HG02623 (cell line): ENCODE results near the gene ARHGAP22.
"Not testable (repeated sequence)": the region's sequence is repeated elsewhere in the genome, so short reads cannot be mapped to it uniquely, and the experiment has no call there.

ENCODE experiments used
- ATAC-seq: cut with Tn5 transposase; IDR thresholded peaks from one replicate; pipeline ENCODE4 v1.9.1; 2021; ENCODE audit warnings: moderate library complexity; ENCODE audit not compliant: unreplicated experiment

Gene ARHGAP22, protein sequence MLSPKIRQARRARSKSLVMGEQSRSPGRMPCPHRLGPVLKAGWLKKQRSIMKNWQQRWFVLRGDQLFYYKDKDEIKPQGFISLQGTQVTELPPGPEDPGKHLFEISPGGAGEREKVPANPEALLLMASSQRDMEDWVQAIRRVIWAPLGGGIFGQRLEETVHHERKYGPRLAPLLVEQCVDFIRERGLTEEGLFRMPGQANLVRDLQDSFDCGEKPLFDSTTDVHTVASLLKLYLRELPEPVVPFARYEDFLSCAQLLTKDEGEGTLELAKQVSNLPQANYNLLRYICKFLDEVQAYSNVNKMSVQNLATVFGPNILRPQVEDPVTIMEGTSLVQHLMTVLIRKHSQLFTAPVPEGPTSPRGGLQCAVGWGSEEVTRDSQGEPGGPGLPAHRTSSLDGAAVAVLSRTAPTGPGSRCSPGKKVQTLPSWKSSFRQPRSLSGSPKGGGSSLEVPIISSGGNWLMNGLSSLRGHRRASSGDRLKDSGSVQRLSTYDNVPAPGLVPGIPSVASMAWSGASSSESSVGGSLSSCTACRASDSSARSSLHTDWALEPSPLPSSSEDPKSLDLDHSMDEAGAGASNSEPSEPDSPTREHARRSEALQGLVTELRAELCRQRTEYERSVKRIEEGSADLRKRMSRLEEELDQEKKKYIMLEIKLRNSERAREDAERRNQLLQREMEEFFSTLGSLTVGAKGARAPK

GRCh38 chr10:48604991-48605508 lies at the start of gene ARHGAP22:
Gene ARHGAP22, minus strand, starts transcription at chr10:48605073. Its CDS starts 277 bp downstream, at chr10:48604796.
- no peak for ATAC-seq

DNA sequence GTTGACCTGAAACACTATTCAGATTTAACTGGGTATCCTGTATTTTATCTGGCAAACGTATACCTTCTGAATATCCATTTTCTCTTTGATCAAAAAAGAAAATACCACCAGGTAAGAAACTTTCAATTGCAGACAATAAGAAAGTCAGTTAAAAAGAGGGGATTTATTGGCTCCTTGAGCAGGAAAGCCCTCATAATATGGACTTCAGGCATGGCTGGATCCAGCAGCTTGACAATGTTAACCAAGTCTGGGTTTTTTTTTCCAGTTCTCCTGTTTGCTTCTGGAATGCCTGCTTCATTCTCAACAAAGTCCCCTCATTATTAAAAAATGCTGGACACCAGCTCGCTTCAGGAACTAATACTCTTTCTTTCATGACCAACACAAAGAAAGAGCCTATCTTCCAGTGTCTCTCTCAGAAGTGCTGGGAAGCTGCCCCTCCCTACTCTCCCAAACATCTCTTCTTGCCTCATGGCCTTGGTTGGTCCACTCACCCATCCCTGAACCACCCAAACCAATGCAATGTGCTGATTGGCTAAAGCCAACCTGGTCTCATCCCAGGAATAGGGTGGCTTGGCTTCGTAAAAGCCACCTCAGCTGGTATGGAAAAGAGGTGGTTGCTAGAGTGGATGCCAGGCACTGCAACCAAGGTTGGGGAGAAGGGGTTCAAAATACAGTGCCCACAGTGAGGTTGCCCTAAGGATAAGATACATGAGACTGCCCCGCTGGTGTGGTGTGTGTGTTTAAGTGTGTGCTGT lies 49.2 kb upstream of the ARHGAP22 start:
- no peak for ATAC-seq

- ATAC-seq = no peak
These were observed 48.5 kb upstream of the ARHGAP22 start for GRCh38 chr10:48653347-48653746.

DNA sequence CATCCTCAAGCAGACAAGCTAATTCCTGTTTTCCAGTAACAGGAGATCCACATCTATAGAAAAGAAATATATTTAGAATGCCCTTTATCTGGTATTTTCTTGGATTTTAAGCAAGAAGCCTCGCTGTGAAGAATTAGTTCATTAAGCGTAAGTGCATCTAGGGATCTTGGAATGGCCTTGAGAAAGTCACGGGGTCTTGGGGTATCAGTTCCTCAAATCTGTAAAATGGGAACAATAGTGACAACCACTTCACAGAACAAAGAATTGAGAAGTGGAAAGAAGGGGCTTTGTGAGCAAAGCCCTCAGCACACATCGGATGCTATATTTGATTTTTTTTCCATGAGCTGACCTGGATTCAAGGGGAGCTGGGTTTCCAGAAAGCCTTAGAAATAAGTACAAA lies 47.5 kb upstream of the ARHGAP22 start:
- no peak for ATAC-seq

- ATAC-seq = no peak
These were observed 47.0 kb upstream of the ARHGAP22 start for GRCh38 chr10:48651839-48652238.

DNA sequence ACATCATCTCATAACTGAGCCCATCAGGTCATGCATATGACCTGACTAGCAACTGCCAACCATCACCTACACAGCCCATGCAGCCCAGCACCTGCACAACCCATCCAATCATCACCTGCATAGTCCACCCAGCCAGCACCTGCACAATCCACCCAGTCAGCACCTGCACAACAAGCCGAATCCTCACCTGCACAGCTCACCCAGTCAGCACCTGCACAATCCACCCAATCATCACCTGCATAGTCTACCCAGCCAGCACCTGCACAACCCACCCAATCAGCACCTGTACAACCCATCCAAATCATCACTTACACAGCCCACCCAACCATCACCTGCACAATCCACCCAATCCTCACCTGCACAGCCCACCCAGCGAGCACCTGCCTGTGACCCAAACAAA lies 46.4 kb upstream of the ARHGAP22 start:
- no peak for ATAC-seq

- no peak for ATAC-seq
These were observed 44.6 kb upstream of the ARHGAP22 start for GRCh38 chr10:48649349-48649944.

- no peak for ATAC-seq
These were observed 43.5 kb upstream of the ARHGAP22 start for GRCh38 chr10:48648172-48648942.

- not testable (repeated sequence) for ATAC-seq
These were observed 42.2 kb upstream of the ARHGAP22 start for GRCh38 chr10:48647073-48647472.

DNA sequence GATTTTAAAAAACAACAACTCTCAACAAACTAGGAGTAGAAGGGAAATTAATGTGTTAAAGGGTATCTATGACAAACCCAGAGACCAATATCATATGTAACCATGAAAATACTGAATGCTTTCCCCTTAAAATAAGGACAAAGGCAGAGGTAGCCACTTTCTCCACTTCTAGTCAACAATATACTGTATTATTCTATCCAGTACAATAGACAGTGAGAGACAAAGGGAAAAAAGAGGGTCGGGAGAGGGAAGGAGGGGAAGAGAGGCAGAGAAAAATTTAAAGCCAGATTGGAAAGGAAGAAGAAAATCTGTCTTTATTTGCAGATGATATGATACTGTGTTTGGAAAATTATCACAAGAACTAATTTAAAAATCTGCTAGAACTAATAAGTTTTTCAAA lies 40.7 kb upstream of the ARHGAP22 start:
- ATAC-seq = no peak

- ATAC-seq = not testable (repeated sequence)
These were observed 36.3 kb upstream of the ARHGAP22 start for GRCh38 chr10:48641099-48641690.

DNA sequence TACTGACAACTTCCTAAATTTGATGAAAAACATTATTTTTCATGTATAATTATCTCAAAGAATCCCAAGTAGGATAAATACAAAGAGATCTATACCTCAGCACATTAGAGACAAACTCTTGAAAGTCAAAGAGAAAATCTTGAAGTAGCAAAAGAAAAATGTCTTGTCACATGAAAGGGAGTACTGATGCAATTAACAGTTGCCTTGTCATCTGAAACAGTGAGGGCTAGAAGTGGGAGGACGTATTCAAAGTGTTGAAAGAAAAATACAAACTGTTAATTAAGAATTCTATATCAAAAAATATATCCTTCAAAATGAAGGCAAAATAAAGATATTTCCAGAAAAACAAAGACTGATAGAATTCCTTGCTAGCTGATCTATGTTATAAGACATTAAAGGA lies 35.5 kb upstream of the ARHGAP22 start:
- no peak for ATAC-seq

DNA sequence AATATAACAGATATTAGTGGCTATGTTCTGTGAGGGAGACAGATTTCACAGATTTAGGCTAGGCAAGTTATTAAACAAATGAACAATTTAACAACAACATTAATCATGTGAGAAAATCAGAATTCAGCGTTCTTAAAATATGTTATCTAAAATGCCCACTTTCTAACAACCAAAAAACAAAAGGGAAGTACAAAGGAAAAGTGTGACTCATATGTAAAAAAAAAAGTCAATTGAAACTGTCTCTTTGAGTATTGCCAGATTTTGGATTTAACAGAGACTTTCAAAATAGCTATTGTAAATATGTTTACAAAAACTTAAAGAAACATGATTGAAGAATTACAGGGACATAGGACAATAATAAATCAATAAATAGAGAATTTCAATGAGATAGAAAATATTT lies 34.8 kb upstream of the ARHGAP22 start:
- ATAC-seq = no peak

DNA sequence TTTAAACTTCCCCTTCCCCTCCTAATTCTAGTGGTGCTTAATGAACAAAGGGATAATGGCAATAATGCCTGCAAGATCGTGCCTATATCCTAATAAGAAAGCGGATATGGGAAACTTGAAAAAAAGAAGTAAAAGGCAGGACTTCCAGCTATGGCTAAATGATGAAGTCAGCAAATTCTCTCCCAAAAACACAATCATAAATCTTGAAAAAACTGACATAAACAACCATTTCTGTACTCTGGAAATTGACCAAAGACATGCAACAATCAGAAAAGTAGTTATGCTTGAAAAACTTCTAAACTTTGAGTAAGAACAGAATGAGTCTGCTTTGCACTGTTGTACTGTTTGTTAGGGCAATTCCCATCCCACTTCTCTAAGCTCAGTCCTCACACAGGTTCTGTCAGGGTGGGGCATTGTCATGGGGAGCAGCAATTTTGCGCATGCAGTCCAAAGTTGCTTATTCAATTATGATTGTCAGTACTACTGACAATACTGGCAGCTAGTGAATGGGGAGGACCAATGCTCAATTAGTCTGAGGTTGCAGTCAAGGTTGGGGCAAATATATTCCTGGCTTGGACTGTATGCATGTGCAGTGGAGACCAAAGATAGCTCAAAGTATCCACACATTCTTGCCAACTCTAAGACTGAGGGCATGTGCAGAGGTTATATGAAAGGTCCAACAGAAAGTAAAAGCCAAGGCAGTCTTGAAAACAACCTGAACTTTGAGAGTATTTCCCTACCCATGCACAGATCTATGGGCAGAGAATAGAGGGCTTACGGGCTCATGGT lies 34.1 kb upstream of the ARHGAP22 start:
- ATAC-seq = no peak

GRCh38 chr10:48638158-48638557 lies 33.3 kb upstream of the ARHGAP22 start:
- ATAC-seq = no peak

GRCh38 chr10:48636901-48637300 lies 32.0 kb upstream of the ARHGAP22 start:
- ATAC-seq = no peak

- ATAC-seq = no peak
These were observed 31.4 kb upstream of the ARHGAP22 start for GRCh38 chr10:48636231-48636630.

DNA sequence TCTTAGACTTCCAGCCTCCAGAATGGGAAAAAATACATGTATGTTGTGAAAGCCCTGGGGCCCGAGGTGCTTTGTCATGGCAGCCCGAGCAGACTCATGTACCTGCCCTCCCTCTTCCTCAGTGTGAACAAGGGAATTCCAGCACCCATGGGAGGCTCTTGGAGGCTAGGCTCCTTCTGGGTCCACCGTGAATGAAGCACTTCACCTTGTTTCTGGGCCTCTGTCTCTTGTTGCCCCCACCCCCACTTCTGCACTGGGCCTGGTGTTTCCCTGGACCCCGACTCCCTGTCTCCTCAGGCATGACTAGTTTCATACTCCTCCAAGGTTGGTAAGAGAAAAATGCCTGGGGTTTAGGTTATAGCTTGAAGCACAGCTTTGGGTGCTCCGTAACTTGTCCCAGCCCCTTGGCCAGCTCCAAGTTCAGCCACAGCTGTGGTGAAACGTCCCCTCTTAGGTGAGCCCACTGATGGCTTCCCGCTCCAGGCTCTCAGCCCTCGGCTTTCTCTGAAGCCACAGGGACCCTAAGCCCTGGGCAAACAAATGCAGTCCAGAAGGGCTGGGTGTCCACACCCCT lies 30.2 kb upstream of the ARHGAP22 start:
- ATAC-seq = no peak
